Neural cell (in vitro differentiated cells): ENCODE results near the gene FAM193B. TPM values are rescaled to one million over a fixed set of nuclear protein-coding genes. Genes with fewer than 3 reads are reported as not detected.

ENCODE experiments used
- H2AFZ ChIP-seq: fragments of 200-600, 300-800 bp; sonication (generic), shearing (Covaris generic); 2 replicates; pipeline ENCODE4 v1.6.0; 2014; ENCODE audit warnings: low read depth, mild to moderate bottlenecking, antibody characterized with exemption, low read length, moderate library complexity
- H3F3A ChIP-seq: fragments of 200-600 bp; shearing (Covaris generic); 2 replicates; pipeline ENCODE4 v1.6.1; 2016; ENCODE audit warnings: mild to moderate bottlenecking, moderate library complexity, mixed read lengths, antibody characterized with exemption, low read length; ENCODE audit not compliant: insufficient read depth, poor library complexity, severe bottlenecking
- H3K27ac ChIP-seq: fragments of 200-600, 300-800 bp; sonication (generic), shearing (Covaris generic); 2 replicates; pipeline ENCODE4 v1.5.1; 2014; ENCODE audit warnings: mild to moderate bottlenecking, low read length, moderate library complexity
- H3K27me3 ChIP-seq: fragments of 300-800, 200-600 bp; sonication (generic), shearing (Covaris generic); 2 replicates; pipeline ENCODE4 v1.6.0; 2014; ENCODE audit warnings: mild to moderate bottlenecking, low read depth, low read length, moderate library complexity; ENCODE audit not compliant: insufficient read depth
- H3K36me3 ChIP-seq: fragments of 300-800, 200-600 bp; sonication (generic), shearing (Covaris generic); 2 replicates; pipeline ENCODE4 v1.5.1; 2014; ENCODE audit warnings: mild to moderate bottlenecking, antibody characterized with exemption, low read length, moderate library complexity; ENCODE audit not compliant: insufficient read depth
- H3K4me2 ChIP-seq: fragments of 300-800, 200-600 bp; sonication (generic), shearing (Covaris generic); 2 replicates; pipeline ENCODE4 v1.6.0; 2014; ENCODE audit warnings: mild to moderate bottlenecking, low read length
- H3K4me3 ChIP-seq: fragments of 300-800, 200-600 bp; sonication (generic), shearing (Covaris generic); 2 replicates; pipeline ENCODE4 v1.5.1; 2014; ENCODE audit warnings: mild to moderate bottlenecking, low read length, moderate library complexity
- H3K79me2 ChIP-seq: fragments of 200-600 bp; shearing (Covaris generic); replicated peaks from 2 replicates; pipeline ENCODE4 v1.6.0; 2014; ENCODE audit warnings: mild to moderate bottlenecking, low read length, moderate library complexity; ENCODE audit not compliant: insufficient read depth
- H3K9ac ChIP-seq: fragments of 300-800, 200-600 bp; sonication (generic), shearing (Covaris generic); 2 replicates; pipeline ENCODE4 v1.6.1; 2016; ENCODE audit warnings: mild to moderate bottlenecking, low read length, mixed read lengths
- H3K9me2 ChIP-seq: fragments of 200-600 bp; shearing (Covaris generic); 2 replicates; pipeline ENCODE4 v1.6.1; 2016; ENCODE audit warnings: mild to moderate bottlenecking, low read length, mixed read lengths; ENCODE audit not compliant: insufficient read depth
- H3K9me3 ChIP-seq: fragments of 200-600, 300-800 bp; sonication (generic), shearing (Covaris generic); 2 replicates; pipeline ENCODE4 v1.6.1; 2016; ENCODE audit warnings: mild to moderate bottlenecking, mixed run types, low read length, moderate library complexity, mixed read lengths
- H4K20me1 ChIP-seq: fragments of 200-600 bp; shearing (Covaris generic); 2 replicates; pipeline ENCODE4 v1.6.1; 2016; ENCODE audit warnings: mild to moderate bottlenecking, mixed run types; ENCODE audit not compliant: insufficient read depth
- CTCF ChIP-seq: fragments of 450-650 bp; IDR thresholded peaks from 2 replicates; pipeline ENCODE4 v1.5.1; 2014; ENCODE audit warnings: antibody characterized with exemption, mild to moderate bottlenecking, moderate library complexity; ENCODE audit not compliant: poor library complexity, severe bottlenecking
- EP300 ChIP-seq: fragments of 450-650 bp; conservative IDR thresholded peaks from 2 replicates; pipeline ENCODE4 v1.6.1; 2014; ENCODE audit warnings: antibody characterized with exemption, mild to moderate bottlenecking, moderate library complexity; ENCODE audit not compliant: poor library complexity, severe bottlenecking
- EZH2 ChIP-seq: fragments of 200-600, 300-800 bp; shearing (Covaris generic), sonication (generic); IDR thresholded peaks from 2 replicates; pipeline ENCODE4 v1.6.1; 2014; ENCODE audit warnings: antibody characterized with exemption, low read length, borderline replicate concordance, mild to moderate bottlenecking; ENCODE audit not compliant: insufficient read depth, poor library complexity, severe bottlenecking
- MXI1 ChIP-seq: fragments of 450-650 bp; conservative IDR thresholded peaks from 2 replicates; pipeline ENCODE4 v1.6.1; 2014; ENCODE audit warnings: antibody characterized with exemption, mild to moderate bottlenecking; ENCODE audit not compliant: poor library complexity, severe bottlenecking
- POLR2AphosphoS5 ChIP-seq: IDR thresholded peaks from 2 replicates; pipeline ENCODE4 v1.6.1; 2012
- RAD21 ChIP-seq: fragments of 450-650 bp; conservative IDR thresholded peaks from 2 replicates; pipeline ENCODE4 v1.6.1; 2014; ENCODE audit warnings: antibody characterized with exemption, mild to moderate bottlenecking, moderate library complexity
- SMC3 ChIP-seq: fragments of 450-650 bp; conservative IDR thresholded peaks from 2 replicates; pipeline ENCODE4 v1.6.1; 2014; ENCODE audit warnings: antibody characterized with exemption, mild to moderate bottlenecking, moderate library complexity; ENCODE audit not compliant: poor library complexity
- TAF1 ChIP-seq: IDR thresholded peaks from 2 replicates; pipeline ENCODE4 v1.6.1; 2012; ENCODE audit warnings: low read depth
- polyA plus RNA-seq: library from polyadenylated mRNA; depleted of rRNA; stranded (reverse); fragments of >200 nt; gene quantifications from 2 replicates; pipeline ENCODE4 v1.2.3, GENCODE V29; 2014
- TF ChIP-seq, protein P1 (sequence below): IDR thresholded peaks from 2 replicates; pipeline ENCODE4 v1.6.1; 2012; ENCODE audit warnings: borderline replicate concordance

The FAM193B gene
- polyA plus RNA-seq, 1 donor from 2014 or later: 79.2 TPM

GRCh38 chr5:177497292-177498012, 56.9 kb downstream of the FAM193B start, which contains the start of gene PDLIM7:
TSS of gene PDLIM7 (minus strand) at chr5:177497604. CDS start at chr5:177496512, 1,092 bp downstream.
- Histone ChIP-seq H3K36me3 (no peaks in the 10 kb centered on the region), H3K4me2 (peak within 1 kb of the TSS; percentile 96), H4K20me1 (no peaks in the 10 kb centered on the region), H3K9me3 (no peaks in the 10 kb centered on the region), H3K27ac (peak within 1 kb of the TSS; percentile 73), H3K27me3 (peaks cover 6% of the 10 kb centered on the region), H3K4me3 (peak within 1 kb of the TSS; percentile 90), H3K9me2 (no peaks in the 10 kb centered on the region), H3F3A (no peaks in the 10 kb centered on the region), H3K79me2 (peaks cover 17% of the 10 kb centered on the region), H3K9ac (peak within 1 kb of the TSS; percentile 88), H2AFZ (peak within 1 kb of the TSS; percentile 33)
- peak; percentile 29 for TF ChIP-seq SMC3
- TF ChIP-seq MXI1: no peak
- TF ChIP-seq POLR2AphosphoS5: peak; percentile 94
- TF ChIP-seq, protein P1, sequence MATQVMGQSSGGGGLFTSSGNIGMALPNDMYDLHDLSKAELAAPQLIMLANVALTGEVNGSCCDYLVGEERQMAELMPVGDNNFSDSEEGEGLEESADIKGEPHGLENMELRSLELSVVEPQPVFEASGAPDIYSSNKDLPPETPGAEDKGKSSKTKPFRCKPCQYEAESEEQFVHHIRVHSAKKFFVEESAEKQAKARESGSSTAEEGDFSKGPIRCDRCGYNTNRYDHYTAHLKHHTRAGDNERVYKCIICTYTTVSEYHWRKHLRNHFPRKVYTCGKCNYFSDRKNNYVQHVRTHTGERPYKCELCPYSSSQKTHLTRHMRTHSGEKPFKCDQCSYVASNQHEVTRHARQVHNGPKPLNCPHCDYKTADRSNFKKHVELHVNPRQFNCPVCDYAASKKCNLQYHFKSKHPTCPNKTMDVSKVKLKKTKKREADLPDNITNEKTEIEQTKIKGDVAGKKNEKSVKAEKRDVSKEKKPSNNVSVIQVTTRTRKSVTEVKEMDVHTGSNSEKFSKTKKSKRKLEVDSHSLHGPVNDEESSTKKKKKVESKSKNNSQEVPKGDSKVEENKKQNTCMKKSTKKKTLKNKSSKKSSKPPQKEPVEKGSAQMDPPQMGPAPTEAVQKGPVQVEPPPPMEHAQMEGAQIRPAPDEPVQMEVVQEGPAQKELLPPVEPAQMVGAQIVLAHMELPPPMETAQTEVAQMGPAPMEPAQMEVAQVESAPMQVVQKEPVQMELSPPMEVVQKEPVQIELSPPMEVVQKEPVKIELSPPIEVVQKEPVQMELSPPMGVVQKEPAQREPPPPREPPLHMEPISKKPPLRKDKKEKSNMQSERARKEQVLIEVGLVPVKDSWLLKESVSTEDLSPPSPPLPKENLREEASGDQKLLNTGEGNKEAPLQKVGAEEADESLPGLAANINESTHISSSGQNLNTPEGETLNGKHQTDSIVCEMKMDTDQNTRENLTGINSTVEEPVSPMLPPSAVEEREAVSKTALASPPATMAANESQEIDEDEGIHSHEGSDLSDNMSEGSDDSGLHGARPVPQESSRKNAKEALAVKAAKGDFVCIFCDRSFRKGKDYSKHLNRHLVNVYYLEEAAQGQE: peak; percentile 77
- TF ChIP-seq EP300: peak; percentile 15
- peak; percentile 38 for TF ChIP-seq CTCF
- no peak for TF ChIP-seq RAD21
- TF ChIP-seq TAF1: peak; percentile 76
- TF ChIP-seq EZH2: no peak

DNA sequence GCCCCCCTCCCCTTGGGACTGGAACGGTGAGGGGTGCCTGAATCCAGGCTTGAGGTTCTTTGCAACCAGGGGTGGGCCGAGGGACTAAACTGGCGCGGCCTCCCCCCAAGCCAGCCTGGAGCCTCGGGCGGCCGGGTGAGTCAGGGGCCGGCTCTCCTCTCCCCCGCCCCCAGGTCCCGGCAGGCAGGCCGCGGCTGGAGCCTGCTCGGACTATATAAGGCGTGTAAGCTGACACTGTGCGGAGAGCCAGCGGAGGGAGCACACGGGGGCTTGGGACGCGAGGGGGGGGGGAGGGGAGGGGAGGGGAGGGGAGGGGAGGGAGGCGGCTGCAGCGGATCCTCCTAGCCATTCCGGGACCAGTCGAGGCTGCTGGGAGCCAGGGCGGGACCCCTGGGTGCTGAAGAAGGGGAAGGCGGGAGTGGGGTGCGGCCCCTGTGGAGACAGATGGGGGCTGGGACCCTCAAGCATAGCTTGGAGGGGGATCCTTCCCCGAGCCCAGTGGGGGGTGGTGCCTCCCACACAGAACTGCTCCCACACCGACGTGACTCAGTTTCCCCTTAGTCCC, 57.6 kb downstream of the FAM193B start:
- TF ChIP-seq POLR2AphosphoS5: no peak
- no peak for TF ChIP-seq MXI1
- no peak for TF ChIP-seq CTCF
- no peak for TF ChIP-seq TAF1
- TF ChIP-seq, protein P1: no peak
- TF ChIP-seq EP300: no peak
- no peak for TF ChIP-seq SMC3
- no peak for TF ChIP-seq EZH2
- TF ChIP-seq RAD21: no peak
- Histone ChIP-seq H3F3A (no peaks in the 10 kb centered on the region), H3K27ac (peak overlapping the region; percentile 73), H3K27me3 (peaks cover 6% of the 10 kb centered on the region), H3K4me2 (peak overlapping the region; percentile 96), H3K79me2 (peaks cover 17% of the 10 kb centered on the region), H4K20me1 (no peaks in the 10 kb centered on the region), H3K9me3 (no peaks in the 10 kb centered on the region), H3K4me3 (peak overlapping the region; percentile 90), H3K9me2 (no peaks in the 10 kb centered on the region), H3K9ac (peak overlapping the region; percentile 88), H3K36me3 (no peaks in the 10 kb centered on the region), H2AFZ (peak overlapping the region; percentile 33)
